ENCODE results near the gene KDM4D.

The KDM4D gene

GRCh38 chr11:95042906-95043305 is 69.4 kb downstream of the KDM4D start:
- H3K4me3 ChIP-seq (ENCODE audit: low read length), result no peak overlapping the region
- no peak for TF ChIP-seq CTCF (IDR thresholded peaks at IDR 0.05; ENCODE audit: insufficient read depth, low read depth, low read length, missing control alignments)
- DNase-seq (ENCODE audit: low read depth), result no peak

GRCh38 chr11:95044010-95044409 is 70.5 kb downstream of the KDM4D start:
- DNase-seq (ENCODE audit: low read depth), result no peak
- TF ChIP-seq CTCF (IDR thresholded peaks at IDR 0.05; ENCODE audit: insufficient read depth, low read depth, low read length, missing control alignments), result no peak
- no peak overlapping the region for H3K4me3 ChIP-seq (ENCODE audit: low read length)

- no peak for TF ChIP-seq CTCF (IDR thresholded peaks at IDR 0.05; ENCODE audit: insufficient read depth, low read depth, low read length, missing control alignments)
- no peak overlapping the region for H3K4me3 ChIP-seq (ENCODE audit: low read length)
- DNase-seq (ENCODE audit: low read depth), result no peak
These were observed 72.3 kb downstream of the KDM4D start for GRCh38 chr11:95045812-95046211.
